ENCODE data around the gene FCER2.

DNA sequence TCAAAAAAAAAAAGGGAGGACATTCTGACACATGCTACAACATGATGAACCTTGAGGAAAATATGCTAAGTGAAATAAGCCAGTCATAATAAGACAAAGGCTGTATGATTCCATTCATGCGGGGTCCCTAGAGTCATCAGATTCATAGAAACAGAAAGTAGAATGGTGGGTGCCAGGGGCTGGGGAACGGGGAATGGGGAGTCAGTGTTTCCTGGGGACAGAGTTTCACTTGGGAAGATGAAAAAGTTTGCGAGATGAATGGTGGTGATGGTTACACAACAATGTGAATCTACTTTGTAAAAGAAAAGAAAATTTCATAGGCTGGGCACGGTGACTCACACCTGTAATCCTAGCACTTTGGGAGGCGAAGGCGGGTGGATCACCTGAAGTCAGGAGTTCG lies 36.1 kb upstream of the FCER2 start:
- TF ChIP-seq NFYB (CRISPR knock-in tag; conservative IDR thresholded peaks at IDR 0.05; ENCODE audit: low read depth) (no peak), ZNF121 (CRISPR knock-in tag; IDR thresholded peaks at IDR 0.05) (no peak), ETV6 (CRISPR knock-in tag; IDR thresholded peaks at IDR 0.05) (no peak)
- TF ChIP-seq, protein P1, sequence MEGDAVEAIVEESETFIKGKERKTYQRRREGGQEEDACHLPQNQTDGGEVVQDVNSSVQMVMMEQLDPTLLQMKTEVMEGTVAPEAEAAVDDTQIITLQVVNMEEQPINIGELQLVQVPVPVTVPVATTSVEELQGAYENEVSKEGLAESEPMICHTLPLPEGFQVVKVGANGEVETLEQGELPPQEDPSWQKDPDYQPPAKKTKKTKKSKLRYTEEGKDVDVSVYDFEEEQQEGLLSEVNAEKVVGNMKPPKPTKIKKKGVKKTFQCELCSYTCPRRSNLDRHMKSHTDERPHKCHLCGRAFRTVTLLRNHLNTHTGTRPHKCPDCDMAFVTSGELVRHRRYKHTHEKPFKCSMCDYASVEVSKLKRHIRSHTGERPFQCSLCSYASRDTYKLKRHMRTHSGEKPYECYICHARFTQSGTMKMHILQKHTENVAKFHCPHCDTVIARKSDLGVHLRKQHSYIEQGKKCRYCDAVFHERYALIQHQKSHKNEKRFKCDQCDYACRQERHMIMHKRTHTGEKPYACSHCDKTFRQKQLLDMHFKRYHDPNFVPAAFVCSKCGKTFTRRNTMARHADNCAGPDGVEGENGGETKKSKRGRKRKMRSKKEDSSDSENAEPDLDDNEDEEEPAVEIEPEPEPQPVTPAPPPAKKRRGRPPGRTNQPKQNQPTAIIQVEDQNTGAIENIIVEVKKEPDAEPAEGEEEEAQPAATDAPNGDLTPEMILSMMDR (IDR thresholded peaks at IDR 0.05): no peak
- TF ChIP-seq, protein P2, sequence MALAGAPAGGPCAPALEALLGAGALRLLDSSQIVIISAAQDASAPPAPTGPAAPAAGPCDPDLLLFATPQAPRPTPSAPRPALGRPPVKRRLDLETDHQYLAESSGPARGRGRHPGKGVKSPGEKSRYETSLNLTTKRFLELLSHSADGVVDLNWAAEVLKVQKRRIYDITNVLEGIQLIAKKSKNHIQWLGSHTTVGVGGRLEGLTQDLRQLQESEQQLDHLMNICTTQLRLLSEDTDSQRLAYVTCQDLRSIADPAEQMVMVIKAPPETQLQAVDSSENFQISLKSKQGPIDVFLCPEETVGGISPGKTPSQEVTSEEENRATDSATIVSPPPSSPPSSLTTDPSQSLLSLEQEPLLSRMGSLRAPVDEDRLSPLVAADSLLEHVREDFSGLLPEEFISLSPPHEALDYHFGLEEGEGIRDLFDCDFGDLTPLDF (CRISPR knock-in tag; IDR thresholded peaks at IDR 0.05): no peak
- TF ChIP-seq, protein P3, sequence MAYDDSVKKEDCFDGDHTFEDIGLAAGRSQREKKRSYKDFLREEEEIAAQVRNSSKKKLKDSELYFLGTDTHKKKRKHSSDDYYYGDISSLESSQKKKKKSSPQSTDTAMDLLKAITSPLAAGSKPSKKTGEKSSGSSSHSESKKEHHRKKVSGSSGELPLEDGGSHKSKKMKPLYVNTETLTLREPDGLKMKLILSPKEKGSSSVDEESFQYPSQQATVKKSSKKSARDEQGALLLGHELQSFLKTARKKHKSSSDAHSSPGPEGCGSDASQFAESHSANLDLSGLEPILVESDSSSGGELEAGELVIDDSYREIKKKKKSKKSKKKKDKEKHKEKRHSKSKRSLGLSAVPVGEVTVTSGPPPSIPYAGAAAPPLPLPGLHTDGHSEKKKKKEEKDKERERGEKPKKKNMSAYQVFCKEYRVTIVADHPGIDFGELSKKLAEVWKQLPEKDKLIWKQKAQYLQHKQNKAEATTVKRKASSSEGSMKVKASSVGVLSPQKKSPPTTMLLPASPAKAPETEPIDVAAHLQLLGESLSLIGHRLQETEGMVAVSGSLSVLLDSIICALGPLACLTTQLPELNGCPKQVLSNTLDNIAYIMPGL (CRISPR knock-in tag; IDR thresholded peaks at IDR 0.05): no peak
- TF ChIP-seq, protein P4, sequence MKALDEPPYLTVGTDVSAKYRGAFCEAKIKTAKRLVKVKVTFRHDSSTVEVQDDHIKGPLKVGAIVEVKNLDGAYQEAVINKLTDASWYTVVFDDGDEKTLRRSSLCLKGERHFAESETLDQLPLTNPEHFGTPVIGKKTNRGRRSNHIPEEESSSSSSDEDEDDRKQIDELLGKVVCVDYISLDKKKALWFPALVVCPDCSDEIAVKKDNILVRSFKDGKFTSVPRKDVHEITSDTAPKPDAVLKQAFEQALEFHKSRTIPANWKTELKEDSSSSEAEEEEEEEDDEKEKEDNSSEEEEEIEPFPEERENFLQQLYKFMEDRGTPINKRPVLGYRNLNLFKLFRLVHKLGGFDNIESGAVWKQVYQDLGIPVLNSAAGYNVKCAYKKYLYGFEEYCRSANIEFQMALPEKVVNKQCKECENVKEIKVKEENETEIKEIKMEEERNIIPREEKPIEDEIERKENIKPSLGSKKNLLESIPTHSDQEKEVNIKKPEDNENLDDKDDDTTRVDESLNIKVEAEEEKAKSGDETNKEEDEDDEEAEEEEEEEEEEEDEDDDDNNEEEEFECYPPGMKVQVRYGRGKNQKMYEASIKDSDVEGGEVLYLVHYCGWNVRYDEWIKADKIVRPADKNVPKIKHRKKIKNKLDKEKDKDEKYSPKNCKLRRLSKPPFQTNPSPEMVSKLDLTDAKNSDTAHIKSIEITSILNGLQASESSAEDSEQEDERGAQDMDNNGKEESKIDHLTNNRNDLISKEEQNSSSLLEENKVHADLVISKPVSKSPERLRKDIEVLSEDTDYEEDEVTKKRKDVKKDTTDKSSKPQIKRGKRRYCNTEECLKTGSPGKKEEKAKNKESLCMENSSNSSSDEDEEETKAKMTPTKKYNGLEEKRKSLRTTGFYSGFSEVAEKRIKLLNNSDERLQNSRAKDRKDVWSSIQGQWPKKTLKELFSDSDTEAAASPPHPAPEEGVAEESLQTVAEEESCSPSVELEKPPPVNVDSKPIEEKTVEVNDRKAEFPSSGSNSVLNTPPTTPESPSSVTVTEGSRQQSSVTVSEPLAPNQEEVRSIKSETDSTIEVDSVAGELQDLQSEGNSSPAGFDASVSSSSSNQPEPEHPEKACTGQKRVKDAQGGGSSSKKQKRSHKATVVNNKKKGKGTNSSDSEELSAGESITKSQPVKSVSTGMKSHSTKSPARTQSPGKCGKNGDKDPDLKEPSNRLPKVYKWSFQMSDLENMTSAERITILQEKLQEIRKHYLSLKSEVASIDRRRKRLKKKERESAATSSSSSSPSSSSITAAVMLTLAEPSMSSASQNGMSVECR (CRISPR knock-in tag; IDR thresholded peaks at IDR 0.05; ENCODE audit: borderline replicate concordance): no peak
- TF ChIP-seq, protein P5, sequence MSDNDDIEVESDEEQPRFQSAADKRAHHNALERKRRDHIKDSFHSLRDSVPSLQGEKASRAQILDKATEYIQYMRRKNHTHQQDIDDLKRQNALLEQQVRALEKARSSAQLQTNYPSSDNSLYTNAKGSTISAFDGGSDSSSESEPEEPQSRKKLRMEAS (CRISPR knock-in tag; IDR thresholded peaks at IDR 0.05): no peak
- TF ChIP-seq, protein P6, sequence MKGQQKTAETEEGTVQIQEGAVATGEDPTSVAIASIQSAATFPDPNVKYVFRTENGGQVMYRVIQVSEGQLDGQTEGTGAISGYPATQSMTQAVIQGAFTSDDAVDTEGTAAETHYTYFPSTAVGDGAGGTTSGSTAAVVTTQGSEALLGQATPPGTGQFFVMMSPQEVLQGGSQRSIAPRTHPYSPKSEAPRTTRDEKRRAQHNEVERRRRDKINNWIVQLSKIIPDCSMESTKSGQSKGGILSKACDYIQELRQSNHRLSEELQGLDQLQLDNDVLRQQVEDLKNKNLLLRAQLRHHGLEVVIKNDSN (CRISPR knock-in tag; IDR thresholded peaks at IDR 0.05): no peak

Measured in WTC11 (cell line).